Activated CD4-positive, alpha-beta T cell treated with anti-CD3 and anti-CD28 coated beads for 36 hours (primary cell): Measurements from ENCODE around the gene SIRT5. TPM values are rescaled to one million over a fixed set of nuclear protein-coding genes. Genes with fewer than 3 reads are reported as not detected.
A peak's percentile ranks its signal among the peaks of the same experiment; 100 is the strongest.

ENCODE experiments used
- ATAC-seq: fragments of 200-7000 bp; cut with Tn5 transposase; one replicate; pipeline ENCODE4 v1.10.0; 2021; ENCODE audit warnings: mild to moderate bottlenecking, moderate library complexity
- CTCF ChIA-PET: fragments of 350-600 bp; sonication (Branson Sonifier 250); formaldehyde crosslinking; loops from one replicate; lab custom pipeline; 2021; ENCODE audit warnings: antibody characterized with exemption; lab: Charles Lee
- POLR2A ChIA-PET: fragments of 350-600 bp; sonication (Branson Sonifier 250); formaldehyde crosslinking; loops from one replicate; lab custom pipeline; 2021; ENCODE audit warnings: antibody characterized with exemption, inconsistent platforms; lab: Charles Lee
- DNase-seq: peaks from one replicate; pipeline ENCODE4 v3.0.0-alpha.2; 2020
- H3K27ac Mint-ChIP-seq: one replicate; pipeline ENCODE4 v1.8.0; 2021; ENCODE audit warnings: mixed read lengths
- H3K27me3 Mint-ChIP-seq: one replicate; pipeline ENCODE4 v1.8.0; 2021; ENCODE audit warnings: mixed read lengths
- H3K36me3 Mint-ChIP-seq: one replicate; pipeline ENCODE4 v1.8.0; 2021; ENCODE audit warnings: low read depth, mixed read lengths
- H3K4me1 Mint-ChIP-seq: one replicate; pipeline ENCODE4 v1.8.0; 2021; ENCODE audit warnings: mixed read lengths
- H3K4me3 Mint-ChIP-seq: one replicate; pipeline ENCODE4 v1.8.0; 2021; ENCODE audit warnings: mild to moderate bottlenecking, moderate library complexity, mixed read lengths
- H3K9me3 Mint-ChIP-seq: one replicate; pipeline ENCODE4 v1.8.0; 2021; ENCODE audit warnings: low read depth, mixed read lengths
- intact Hi-C, 2 experiments: fragments of 100-400 bp; cut with DNase I in 1 of 2; cut with micrococcal nuclease in 1 of 2; formaldehyde crosslinking; loops; one replicate each; pipeline versions ENCODE4 v1.14.2 to v1.15.1; 2022 to 2024; cut with DNase I, micrococcal nuclease
- total RNA-seq, 2 experiments: library from RNA; stranded (reverse); gene quantifications; one replicate each; pipeline ENCODE4 v1.2.3, GENCODE V29; 2021

The SIRT5 gene
- total RNA-seq, 2 experiments from 2014 or later, result 14.7 to 21.9 TPM

- no peak overlapping the region for H3K27ac Mint-ChIP-seq
- intact Hi-C loops, result loop anchor here in 1 of 2 experiments (5.0 to 10.0 kb wide), 2 partner anchors 495 to 1557 kb away; partner anchors contain the start of gene HIVEP1
- H3K4me3 Mint-ChIP-seq, result no peak overlapping the region
- CTCF ChIA-PET, result interaction anchor here (0.7 to 1.4 kb wide), 6 partner anchors 8 to 244 kb away, joined by 3 to 5 read pairs (median 3); partner anchors contain the start of genes NOL7 and TBC1D7
- H3K27me3 Mint-ChIP-seq, result peaks cover 2% of the 10 kb centered on the region
- ATAC-seq (no peak), DNase-seq (no peak)
- H3K4me1 Mint-ChIP-seq, result peaks cover 22% of the 10 kb centered on the region
- H3K36me3 Mint-ChIP-seq, result peaks cover 5% of the 10 kb centered on the region
- no peaks in the 10 kb centered on the region for H3K9me3 Mint-ChIP-seq
- POLR2A ChIA-PET, result interaction anchor here (1.1 kb wide), 1 partner anchor 242 kb away, joined by 4 read pairs; no protein-coding TSS in a partner anchor
Measured at GRCh38 chr6:13572240-13572639, 2.2 kb upstream of the SIRT5 start.

GRCh38 chr6:13572951-13573654 lies 1.3 kb upstream of the SIRT5 start:
- POLR2A ChIA-PET, result interaction anchor here (0.5 to 1.1 kb wide), 2 partner anchors 43 to 242 kb away, joined by 4 read pairs; no protein-coding TSS in a partner anchor
- peaks cover 5% of the 10 kb centered on the region for H3K9me3 Mint-ChIP-seq

GRCh38 chr6:13573669-13574110 lies 711 bp upstream of the SIRT5 start:
- ChIA-PET POLR2A (interaction anchor here (0.5 to 1.9 kb wide), 4 partner anchors 12 to 245 kb away, joined by 4 to 12 read pairs (median 4); partner anchors contain the start of gene TBC1D7), CTCF (interaction anchor here (0.8 to 2.7 kb wide), 12 partner anchors 12 to 246 kb away, joined by 3 to 21 read pairs (median 4); partner anchors contain the start of genes MCUR1, NOL7 and TBC1D7)
- DNase-seq (peak; percentile 39), ATAC-seq (no peak)
- intact Hi-C loops, result loop anchor here (1.0 to 10.0 kb wide), 14 partner anchors 42 to 1559 kb away; partner anchors contain the start of genes GFOD1 (in 2 of the 2), MCUR1 (in 2 of the 2), NOL7 (in 2 of the 2) and HIVEP1 (in 1 of the 2)
- Mint-ChIP-seq H3K27ac (peak overlapping the region; percentile 79), H3K4me3 (peak overlapping the region; percentile 94), H3K27me3 (no peaks in the 10 kb centered on the region), H3K36me3 (peaks cover 11% of the 10 kb centered on the region), H3K9me3 (peaks cover 5% of the 10 kb centered on the region), H3K4me1 (peaks cover 22% of the 10 kb centered on the region)

More at GRCh38 chr6:13572951-13573654, 1.3 kb upstream of the SIRT5 start:
- DNase-seq (no peak), ATAC-seq (no peak)
- Mint-ChIP-seq H3K36me3 (peaks cover 10% of the 10 kb centered on the region), H3K4me3 (peak overlapping the region; percentile 94), H3K27ac (peak overlapping the region; percentile 12), H3K27me3 (peaks cover 2% of the 10 kb centered on the region), H3K4me1 (peaks cover 22% of the 10 kb centered on the region)
- intact Hi-C loops, result loop anchor here in 1 of 2 experiments (5.0 to 10.0 kb wide), 2 partner anchors 494 to 1558 kb away; partner anchors contain the start of gene HIVEP1
- CTCF ChIA-PET, result interaction anchor here (0.8 to 2.7 kb wide), 9 partner anchors 9 to 241 kb away, joined by 3 to 15 read pairs (median 3); partner anchors contain the start of genes MCUR1 and NOL7

GRCh38 chr6:13574149-13574570 lies 241 bp upstream of the SIRT5 start:
- intact Hi-C loops, result loop anchor here (1.0 to 10.0 kb wide), 14 partner anchors 41 to 1559 kb away; partner anchors contain the start of genes GFOD1 (in 2 of the 2), MCUR1 (in 2 of the 2), NOL7 (in 2 of the 2) and HIVEP1 (in 1 of the 2)
- H3K27me3 Mint-ChIP-seq, result no peaks in the 10 kb centered on the region
- POLR2A ChIA-PET, result interaction anchor here (0.5 to 1.9 kb wide), 12 partner anchors 12 to 246 kb away, joined by 3 to 12 read pairs (median 4); partner anchors contain the start of genes NOL7, RANBP9 and TBC1D7
- H3K36me3 Mint-ChIP-seq, result peaks cover 11% of the 10 kb centered on the region
- H3K4me1 Mint-ChIP-seq, result peaks cover 22% of the 10 kb centered on the region
- H3K9me3 Mint-ChIP-seq, result peaks cover 5% of the 10 kb centered on the region
- CTCF ChIA-PET, result interaction anchor here (0.5 to 2.7 kb wide), 34 partner anchors 12 to 544 kb away, joined by 3 to 32 read pairs (median 5); partner anchors contain the start of genes CD83, NOL7 and TBC1D7
- peak overlapping the region; percentile 94 for H3K4me3 Mint-ChIP-seq
- peak; percentile 80 for ATAC-seq
- H3K27ac Mint-ChIP-seq, result peak overlapping the region; percentile 100
- peak; percentile 95 for DNase-seq

GRCh38 chr6:13575377-13575775 lies 975 bp downstream of the SIRT5 start:
- peak overlapping the region; percentile 100 for H3K27ac Mint-ChIP-seq
- intact Hi-C loops, result loop anchor here (1.0 to 10.0 kb wide), 5 partner anchors 89 to 1561 kb away; partner anchors contain the start of genes GFOD1 (in 1 of the 2), HIVEP1 (in 1 of the 2) and TBC1D7 (in 1 of the 2)
- H3K4me1 Mint-ChIP-seq, result peaks cover 22% of the 10 kb centered on the region
- DNase-seq, result no peak
- ChIA-PET POLR2A (interaction anchor here (0.5 to 1.9 kb wide), 11 partner anchors 11 to 1284 kb away, joined by 3 to 12 read pairs (median 5); partner anchors contain the start of genes NOL7, RANBP9 and TBC1D7), CTCF (interaction anchor here (0.6 to 2.7 kb wide), 51 partner anchors 12 to 664 kb away, joined by 3 to 32 read pairs (median 4); partner anchors contain the start of genes NOL7, RANBP9 and TBC1D7)
- H3K27me3 Mint-ChIP-seq, result no peaks in the 10 kb centered on the region
- H3K4me3 Mint-ChIP-seq, result peak overlapping the region; percentile 94
- peaks cover 13% of the 10 kb centered on the region for H3K36me3 Mint-ChIP-seq
- H3K9me3 Mint-ChIP-seq, result peaks cover 5% of the 10 kb centered on the region
- no peak for ATAC-seq

GRCh38 chr6:13576017-13576416 lies 1.6 kb downstream of the SIRT5 start:
- Mint-ChIP-seq H3K9me3 (peaks cover 5% of the 10 kb centered on the region), H3K27me3 (no peaks in the 10 kb centered on the region), H3K27ac (peak overlapping the region; percentile 71), H3K4me3 (peak overlapping the region; percentile 94), H3K4me1 (peaks cover 22% of the 10 kb centered on the region), H3K36me3 (peaks cover 16% of the 10 kb centered on the region)
- ChIA-PET CTCF (interaction anchor here (0.7 to 2.7 kb wide), 16 partner anchors 11 to 491 kb away, joined by 3 to 32 read pairs (median 6); partner anchors contain the start of gene NOL7), POLR2A (no interaction called here)
- ATAC-seq, result no peak
- intact Hi-C loops, result loop anchor here in 1 of 2 experiments (10.0 kb wide), 1 partner anchor 1561 kb away; the partner anchor contains the start of gene HIVEP1
- DNase-seq, result no peak

- peaks cover 22% of the 10 kb centered on the region for H3K4me1 Mint-ChIP-seq
- no peaks in the 10 kb centered on the region for H3K27me3 Mint-ChIP-seq
- ATAC-seq, result no peak
- intact Hi-C loops, result loop anchor here in 1 of 2 experiments (10.0 kb wide), 1 partner anchor 1563 kb away; the partner anchor contains the start of gene HIVEP1
- POLR2A ChIA-PET, result no interaction called here
- no peak overlapping the region for H3K27ac Mint-ChIP-seq
- CTCF ChIA-PET, result no interaction called here
- no peak overlapping the region for H3K4me3 Mint-ChIP-seq
- peaks cover 5% of the 10 kb centered on the region for H3K9me3 Mint-ChIP-seq
- H3K36me3 Mint-ChIP-seq, result peaks cover 21% of the 10 kb centered on the region
- DNase-seq, result no peak
Measured at GRCh38 chr6:13577926-13578325, 3.5 kb downstream of the SIRT5 start.

GRCh38 chr6:13579911-13580310 lies 5.5 kb downstream of the SIRT5 start:
- ChIA-PET CTCF (interaction anchor here (1.0 to 1.6 kb wide), 2 partner anchors 10 to 15 kb away, joined by 4 to 5 read pairs; no protein-coding TSS in a partner anchor), POLR2A (no interaction called here)
- Mint-ChIP-seq H3K27ac (no peak overlapping the region), H3K9me3 (peaks cover 5% of the 10 kb centered on the region), H3K4me3 (no peak overlapping the region), H3K36me3 (peaks cover 21% of the 10 kb centered on the region), H3K27me3 (no peaks in the 10 kb centered on the region), H3K4me1 (peaks cover 14% of the 10 kb centered on the region)
- DNase-seq (no peak), ATAC-seq (no peak)
- intact Hi-C loops, result loop anchor here in 1 of 2 experiments (10.0 kb wide), 1 partner anchor 1565 kb away; the partner anchor contains the start of gene HIVEP1

- CTCF ChIA-PET, result interaction anchor here (0.7 to 1.1 kb wide), 3 partner anchors 13 to 366 kb away, joined by 3 read pairs; no protein-coding TSS in a partner anchor
- H3K9me3 Mint-ChIP-seq, result peaks cover 5% of the 10 kb centered on the region
- H3K27me3 Mint-ChIP-seq, result no peaks in the 10 kb centered on the region
- H3K4me3 Mint-ChIP-seq, result no peak overlapping the region
- H3K36me3 Mint-ChIP-seq, result peaks cover 30% of the 10 kb centered on the region
- peaks cover 3% of the 10 kb centered on the region for H3K4me1 Mint-ChIP-seq
- no peak for ATAC-seq
- intact Hi-C loops, result no loop called here
- POLR2A ChIA-PET, result no interaction called here
- DNase-seq, result no peak
- peak overlapping the region; percentile 1 for H3K27ac Mint-ChIP-seq
Measured at GRCh38 chr6:13581700-13582229, 7.4 kb downstream of the SIRT5 start.
